HPDE6-E6E7 (cell line): ENCODE results near the gene MAP4K2.

ENCODE experiments used
- DNase-seq: peaks from one replicate; pipeline ENCODE4 v3.0.0; 2011; ENCODE audit warnings: missing footprints; ENCODE audit errors: extremely low spot score

Gene MAP4K2

GRCh38 chr11:64736654-64737053 lies 66.4 kb downstream of the MAP4K2 start:
- DNase-seq: no peak

- DNase-seq: no peak
Observed at GRCh38 chr11:64735725-64736259, 67.2 kb downstream of the MAP4K2 start.
